Measurements from ENCODE around the gene DRD3.

The DRD3 gene

DNA sequence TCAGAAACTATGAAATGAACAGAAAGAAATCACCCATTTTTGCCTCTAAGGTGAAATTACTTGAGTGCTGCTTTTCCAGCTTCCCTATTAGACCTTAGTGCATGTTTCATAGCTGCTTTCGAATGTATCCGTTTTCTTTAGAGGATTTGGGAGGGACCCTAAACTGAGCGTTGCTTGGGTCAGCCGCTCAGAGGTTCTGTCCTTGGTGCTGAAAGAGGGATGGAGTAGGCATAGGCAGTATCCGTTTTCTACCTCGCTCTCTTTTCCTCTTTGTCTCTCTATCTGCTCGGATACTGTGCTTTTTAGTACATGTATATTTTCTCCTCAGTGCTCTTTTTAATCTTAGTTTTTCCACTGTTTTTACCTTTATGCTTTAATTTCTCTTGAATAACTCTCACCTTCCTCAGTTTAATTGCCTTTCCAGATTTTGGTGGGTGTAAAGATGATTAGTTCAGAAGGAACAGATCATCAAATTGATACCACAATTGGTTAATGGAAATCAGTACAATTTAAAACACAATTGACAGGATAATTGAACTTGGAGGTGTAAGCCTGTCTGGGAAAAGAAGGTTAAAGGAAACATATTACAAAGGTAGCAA, at the start of gene DRD3:
Gene DRD3, minus strand, starts transcription at position 283 of the 599 bp plus-strand sequence. CDS start 7,060 bp downstream, outside the sequence.
- DNase-seq (ENCODE audit: low spot score) = peak; percentile 39

DNA sequence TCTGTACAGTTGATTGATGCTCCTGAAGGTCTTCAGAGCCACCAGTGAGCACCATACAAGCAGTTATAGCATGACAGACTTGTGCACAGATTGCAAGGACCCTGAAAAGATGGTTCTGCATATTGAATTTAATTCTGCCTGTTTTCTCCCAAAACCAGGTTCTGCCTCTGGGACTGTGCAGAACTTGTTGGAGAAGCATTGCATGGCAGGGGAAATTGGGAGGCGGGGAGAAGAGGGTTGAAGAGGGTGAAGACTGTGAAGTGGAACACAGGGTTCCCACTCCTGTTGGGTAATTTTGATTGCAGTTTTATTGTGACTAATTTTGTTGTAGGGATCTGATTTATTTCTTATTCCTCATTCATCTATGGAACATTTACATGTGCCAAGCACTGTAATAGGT, 48.2 kb upstream of the DRD3 start:
- no peak for DNase-seq (ENCODE audit: low spot score)

GRCh38 chr3:114226313-114226712, 47.5 kb upstream of the DRD3 start:
- no peak for DNase-seq (ENCODE audit: low spot score)

- no peak for DNase-seq (ENCODE audit: low spot score)
These were observed 44.3 kb upstream of the DRD3 start for GRCh38 chr3:114223143-114223542.

GRCh38 chr3:114221881-114222264, 43.0 kb upstream of the DRD3 start:
- DNase-seq (ENCODE audit: low spot score) = no peak

- DNase-seq (ENCODE audit: low spot score) = no peak
These were observed 42.5 kb upstream of the DRD3 start for GRCh38 chr3:114221165-114221880.

GRCh38 chr3:114219741-114220140, 40.9 kb upstream of the DRD3 start:
- DNase-seq (ENCODE audit: low spot score) = no peak

DNA sequence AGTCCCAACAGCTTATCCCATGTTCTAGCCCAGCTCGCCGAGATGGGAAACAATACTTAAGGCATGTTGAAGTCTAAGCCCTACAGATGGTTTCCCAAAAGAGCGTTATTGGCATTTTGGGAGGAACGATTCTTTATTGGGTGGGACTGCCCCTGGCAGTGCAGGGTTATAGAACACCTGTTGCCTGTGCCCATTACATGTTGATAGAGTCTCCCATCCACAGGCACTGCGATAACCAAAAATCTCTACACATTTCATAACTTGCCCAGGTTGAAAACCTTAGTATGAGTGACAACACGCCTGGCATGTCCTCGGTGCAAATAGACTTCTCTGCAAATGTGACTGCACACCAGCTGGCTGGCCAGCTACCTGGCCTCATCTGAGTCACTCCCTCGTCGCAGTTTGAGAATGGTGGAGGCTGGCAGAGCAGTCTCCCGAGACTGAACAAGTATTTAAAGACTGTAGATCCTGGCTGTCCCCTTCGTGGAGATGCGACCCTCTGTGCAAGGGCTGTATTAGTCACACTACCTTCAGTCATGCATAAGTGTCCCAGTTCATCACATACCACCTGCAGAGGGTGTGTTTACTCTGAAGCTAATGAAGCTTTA, 39.8 kb upstream of the DRD3 start:
- DNase-seq (ENCODE audit: low spot score) = no peak

GRCh38 chr3:114218006-114218405, 39.2 kb upstream of the DRD3 start:
- DNase-seq (ENCODE audit: low spot score) = no peak

GRCh38 chr3:114217266-114217665, 38.4 kb upstream of the DRD3 start:
- no peak for DNase-seq (ENCODE audit: low spot score)

GRCh38 chr3:114216186-114216970, 37.5 kb upstream of the DRD3 start:
- DNase-seq (ENCODE audit: low spot score) = no peak

GRCh38 chr3:114214542-114215341, 35.9 kb upstream of the DRD3 start:
- DNase-seq (ENCODE audit: low spot score) = no peak

- DNase-seq (ENCODE audit: low spot score) = no peak
These were observed 35.0 kb upstream of the DRD3 start for GRCh38 chr3:114213627-114214541.

- DNase-seq (ENCODE audit: low spot score) = no peak
These were observed 34.4 kb upstream of the DRD3 start for GRCh38 chr3:114213292-114213626.

DNA sequence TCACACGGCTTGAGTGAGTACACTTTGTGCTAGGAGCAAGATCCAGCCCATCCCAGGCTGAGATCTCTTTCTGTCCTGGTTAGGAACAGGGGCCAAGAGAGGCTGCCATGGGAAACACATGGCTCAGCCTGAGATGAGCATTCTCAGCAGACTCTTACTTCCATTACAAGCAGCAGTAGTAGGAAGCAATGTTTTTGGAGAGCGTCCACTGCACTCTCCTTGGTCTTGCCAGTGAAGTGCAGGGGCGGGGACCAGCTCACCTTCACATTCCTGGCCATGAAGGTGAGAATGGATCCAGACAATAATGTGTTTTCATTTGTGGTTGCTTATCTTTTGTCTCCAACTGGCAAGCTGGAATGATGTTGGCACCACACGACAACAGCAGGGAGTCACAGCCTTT, 33.8 kb upstream of the DRD3 start:
- DNase-seq (ENCODE audit: low spot score) = no peak

DNA sequence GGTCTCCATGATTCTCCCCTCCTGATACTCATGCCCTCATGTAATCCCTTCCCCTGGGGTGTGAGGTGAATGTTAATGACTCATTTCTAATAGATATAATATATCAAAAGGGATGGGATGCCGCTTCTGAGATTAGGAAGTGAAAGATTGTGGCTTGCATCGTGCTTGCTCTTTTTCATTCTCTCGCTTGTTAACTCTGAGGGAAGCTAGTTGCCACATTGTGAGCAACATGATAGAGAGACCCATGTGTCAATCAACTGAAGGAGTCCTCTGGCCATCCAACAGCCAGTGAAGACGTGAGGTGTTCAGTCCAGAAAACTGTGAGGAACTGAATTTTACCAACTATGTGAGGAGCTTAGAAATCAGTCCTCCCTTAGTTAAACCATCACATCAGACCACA, 28.9 kb upstream of the DRD3 start:
- DNase-seq (ENCODE audit: low spot score) = no peak

DNA sequence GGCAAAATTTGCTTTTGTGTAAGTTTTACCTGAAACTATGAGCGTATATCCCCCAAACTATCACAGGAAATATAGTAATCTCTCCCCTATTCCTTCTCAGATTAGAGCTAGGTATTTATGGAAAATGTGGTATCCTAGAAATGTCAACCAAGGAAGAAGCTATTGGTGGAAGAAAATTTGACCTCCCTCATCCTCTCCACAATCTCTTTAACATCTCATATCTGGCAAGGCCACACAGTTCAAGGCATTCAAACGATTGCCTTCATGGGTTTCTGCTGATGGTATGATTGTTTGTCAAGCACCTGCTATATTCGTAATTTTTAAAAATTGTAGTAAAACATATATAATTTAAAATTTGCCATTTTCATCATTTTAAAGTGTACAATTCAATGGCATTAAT, 27.5 kb upstream of the DRD3 start:
- DNase-seq (ENCODE audit: low spot score) = no peak

GRCh38 chr3:114205541-114205940, 26.7 kb upstream of the DRD3 start:
- DNase-seq (ENCODE audit: low spot score) = no peak

GRCh38 chr3:114194750-114195149, 15.9 kb upstream of the DRD3 start:
- DNase-seq (ENCODE audit: low spot score) = no peak

- DNase-seq (ENCODE audit: low spot score) = no peak
These were observed 13.3 kb upstream of the DRD3 start for GRCh38 chr3:114192136-114192535.

DNA sequence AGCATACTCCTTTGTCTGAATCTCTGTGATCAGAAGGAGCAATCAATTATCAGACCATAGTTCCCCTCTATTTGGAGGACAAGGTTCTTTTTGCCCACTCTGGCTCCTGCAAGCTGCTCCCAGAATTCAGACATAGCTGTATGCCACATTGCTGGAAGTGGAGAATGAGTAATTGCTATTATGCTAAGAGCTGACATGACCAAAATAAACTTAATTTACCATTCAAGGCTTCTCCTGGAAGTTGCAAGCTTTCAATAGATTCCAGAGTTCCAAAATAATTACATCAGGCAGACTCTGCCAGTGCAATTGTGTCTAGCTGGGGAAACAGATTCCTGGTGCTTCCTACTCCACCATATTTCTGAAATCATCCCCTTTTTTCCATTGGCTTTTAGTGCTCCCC, 7.6 kb upstream of the DRD3 start:
- DNase-seq (ENCODE audit: low spot score) = no peak
